Measurements from ENCODE around the gene MEGF11. TPM values are rescaled to one million over a fixed set of nuclear protein-coding genes. Genes with fewer than 3 reads are reported as not detected.
"Not testable (repeated sequence)": the region's sequence is repeated elsewhere in the genome, so short reads cannot be mapped to it uniquely, and the experiment has no call there.

Gene MEGF11
- total RNA-seq, 1 experiment from 2014 or later, result not detected

- intact Hi-C loops (cut with micrococcal nuclease; ENCODE audit: unreplicated experiment), result no loop called here
- DNase-seq, result no peak
- POLR2A ChIA-PET (ENCODE audit: unreplicated experiment), result no interaction called here
These were observed 2.3 kb downstream of the MEGF11 start for GRCh38 chr15:66251065-66251789.

GRCh38 chr15:66249605-66250174 lies 3.9 kb downstream of the MEGF11 start:
- no peaks in the 10 kb centered on the region for H3K79me2 ChIP-seq (ENCODE audit: low read depth)
- intact Hi-C loops (cut with micrococcal nuclease; ENCODE audit: unreplicated experiment), result no loop called here
- no peak for TF ChIP-seq CTCF (conservative IDR thresholded peaks at IDR 0.05)
- TF ChIP-seq EZH2 (IDR thresholded peaks at IDR 0.05; ENCODE audit: low read depth), result no peak
- H3K9me3 ChIP-seq (ENCODE audit: insufficient read depth, low read depth), result no peaks in the 10 kb centered on the region
- POLR2A ChIA-PET (ENCODE audit: unreplicated experiment), result no interaction called here
- H3F3A ChIP-seq (ENCODE audit: insufficient read depth, low read depth), result no peaks in the 10 kb centered on the region
- CTCF ChIA-PET, result interaction anchor here (0.6 kb wide), 1 partner anchor 99 kb away, joined by 7 read pairs; no protein-coding TSS in a partner anchor
- BruUV-seq (replicated peaks), result no TSS peak
- H3K4me2 ChIP-seq, result no peak overlapping the region
- H2AFZ ChIP-seq, result no peak overlapping the region
- H3K4me1 ChIP-seq (replicated peaks; ENCODE audit: insufficient read depth), result no peaks in the 10 kb centered on the region
- no peaks in the 10 kb centered on the region for H3K36me3 ChIP-seq (ENCODE audit: low read depth)
- H3K9me2 ChIP-seq (ENCODE audit: insufficient read depth), result no peaks in the 10 kb centered on the region
- no peak for DNase-seq
- no peak overlapping the region for H3K4me3 ChIP-seq
- H3K27me3 ChIP-seq (ENCODE audit: insufficient read depth, low read depth), result peaks cover 35% of the 10 kb centered on the region
- no peak overlapping the region for H3K27ac ChIP-seq
- H4K20me1 ChIP-seq (ENCODE audit: insufficient read depth), result no peaks in the 10 kb centered on the region

More at GRCh38 chr15:66251065-66251789, 2.3 kb downstream of the MEGF11 start:
- Histone ChIP-seq H3K4me2 (no peak overlapping the region), H3K79me2 (ENCODE audit: low read depth) (no peaks in the 10 kb centered on the region), H3K9me2 (ENCODE audit: insufficient read depth) (no peaks in the 10 kb centered on the region), H3K9me3 (ENCODE audit: insufficient read depth, low read depth) (no peaks in the 10 kb centered on the region), H3K27ac (no peak overlapping the region), H3K4me1 (replicated peaks; ENCODE audit: insufficient read depth) (no peaks in the 10 kb centered on the region), H4K20me1 (ENCODE audit: insufficient read depth) (no peaks in the 10 kb centered on the region), H3K4me3 (no peak overlapping the region), H2AFZ (no peak overlapping the region), H3K27me3 (ENCODE audit: insufficient read depth, low read depth) (peaks cover 43% of the 10 kb centered on the region), H3F3A (ENCODE audit: insufficient read depth, low read depth) (no peaks in the 10 kb centered on the region), H3K36me3 (ENCODE audit: low read depth) (no peaks in the 10 kb centered on the region)
- no TSS peak for BruUV-seq (replicated peaks)
- no peak for TF ChIP-seq CTCF (conservative IDR thresholded peaks at IDR 0.05)
- no peak for TF ChIP-seq EZH2 (IDR thresholded peaks at IDR 0.05; ENCODE audit: low read depth)
- CTCF ChIA-PET, result interaction anchor here (0.5 to 0.7 kb wide), 3 partner anchors 104 to 182 kb away, joined by 3 to 8 read pairs (median 4); no protein-coding TSS in a partner anchor

GRCh38 chr15:66246937-66247336 lies 6.6 kb downstream of the MEGF11 start:
- CTCF ChIA-PET, result no interaction called here
- Histone ChIP-seq H3K9me3 (ENCODE audit: insufficient read depth, low read depth) (no peaks in the 10 kb centered on the region), H3F3A (ENCODE audit: insufficient read depth, low read depth) (no peaks in the 10 kb centered on the region), H3K27ac (no peak overlapping the region), H3K4me3 (no peak overlapping the region), H3K4me1 (replicated peaks; ENCODE audit: insufficient read depth) (no peaks in the 10 kb centered on the region), H3K36me3 (ENCODE audit: low read depth) (no peaks in the 10 kb centered on the region), H4K20me1 (ENCODE audit: insufficient read depth) (no peaks in the 10 kb centered on the region), H3K79me2 (ENCODE audit: low read depth) (no peaks in the 10 kb centered on the region), H2AFZ (no peak overlapping the region), H3K9me2 (ENCODE audit: insufficient read depth) (no peaks in the 10 kb centered on the region), H3K4me2 (no peak overlapping the region), H3K27me3 (ENCODE audit: insufficient read depth, low read depth) (peaks cover 19% of the 10 kb centered on the region; the same call in 1 of the 2 replicates)
- no TSS peak for BruUV-seq (replicated peaks)
- TF ChIP-seq CTCF (conservative IDR thresholded peaks at IDR 0.05) (no peak), EZH2 (IDR thresholded peaks at IDR 0.05; ENCODE audit: low read depth) (no peak)
- no peak for DNase-seq
- POLR2A ChIA-PET (ENCODE audit: unreplicated experiment), result no interaction called here
- intact Hi-C loops (cut with micrococcal nuclease; ENCODE audit: unreplicated experiment), result no loop called here

- 0 out of 2 replicates have a peak, but pooled peaks cover 10% of the 10 kb centered on the region for H3K27me3 ChIP-seq (ENCODE audit: insufficient read depth, low read depth)
These were observed 7.7 kb downstream of the MEGF11 start for GRCh38 chr15:66245832-66246231.

More at GRCh38 chr15:66245832-66246231, 7.7 kb downstream of the MEGF11 start:
- intact Hi-C loops (cut with micrococcal nuclease; ENCODE audit: unreplicated experiment); DNase-seq; H3K4me3 ChIP-seq; POLR2A ChIA-PET (ENCODE audit: unreplicated experiment); H2AFZ ChIP-seq; H3F3A ChIP-seq (ENCODE audit: insufficient read depth, low read depth); H3K9me2 ChIP-seq (ENCODE audit: insufficient read depth); H3K4me2 ChIP-seq; H3K36me3 ChIP-seq (ENCODE audit: low read depth); H3K4me1 ChIP-seq (replicated peaks; ENCODE audit: insufficient read depth); H4K20me1 ChIP-seq (ENCODE audit: insufficient read depth); CTCF ChIA-PET; BruUV-seq (replicated peaks); H3K79me2 ChIP-seq (ENCODE audit: low read depth); H3K27ac ChIP-seq; H3K9me3 ChIP-seq (ENCODE audit: insufficient read depth, low read depth): not testable (repeated sequence)
